ENCODE data around the gene KIAA1671.

Gene KIAA1671

GRCh38 chr22:25092119-25092518, 139.6 kb downstream of the KIAA1671 start:
- ATAC-seq (ENCODE audit: low read depth) = no peak
- Mint-ChIP-seq H3K27me3 (peaks cover 11% of the 10 kb centered on the region), H3K27ac (no peak overlapping the region)

GRCh38 chr22:25094579-25094978, 142.1 kb downstream of the KIAA1671 start:
- peaks cover 6% of the 10 kb centered on the region for H3K27me3 Mint-ChIP-seq

More at GRCh38 chr22:25092119-25092518, 139.6 kb downstream of the KIAA1671 start:
- Mint-ChIP-seq H3K36me3 (no peaks in the 10 kb centered on the region), H3K4me1 (no peaks in the 10 kb centered on the region), H3K4me3 (no peak overlapping the region), H3K9me3 (no peaks in the 10 kb centered on the region)
- DNase-seq (ENCODE audit: low spot score in 2 of 2) = no peak

GRCh38 chr22:25095869-25096268, 143.4 kb downstream of the KIAA1671 start:
- no peaks in the 10 kb centered on the region for H3K9me3 Mint-ChIP-seq
- no peak overlapping the region for H3K27ac Mint-ChIP-seq
- H3K27me3 Mint-ChIP-seq = peaks cover 3% of the 10 kb centered on the region
- no peaks in the 10 kb centered on the region for H3K4me1 Mint-ChIP-seq
- no peak for DNase-seq (ENCODE audit: low spot score in 2 of 2)
- no peak for ATAC-seq (ENCODE audit: low read depth)
- no peaks in the 10 kb centered on the region for H3K36me3 Mint-ChIP-seq
- H3K4me3 Mint-ChIP-seq = no peak overlapping the region

More at GRCh38 chr22:25094579-25094978, 142.1 kb downstream of the KIAA1671 start:
- no peak overlapping the region for H3K27ac Mint-ChIP-seq
- ATAC-seq (ENCODE audit: low read depth) (no peak), DNase-seq (ENCODE audit: low spot score in 2 of 2) (no peak)
- H3K36me3 Mint-ChIP-seq = no peaks in the 10 kb centered on the region
- H3K4me1 Mint-ChIP-seq = no peaks in the 10 kb centered on the region
- H3K4me3 Mint-ChIP-seq = no peak overlapping the region
- H3K9me3 Mint-ChIP-seq = no peaks in the 10 kb centered on the region

- Mint-ChIP-seq H3K4me1 (no peaks in the 10 kb centered on the region), H3K4me3 (no peak overlapping the region), H3K27ac (no peak overlapping the region), H3K27me3 (peaks cover 3% of the 10 kb centered on the region), H3K9me3 (no peaks in the 10 kb centered on the region), H3K36me3 (no peaks in the 10 kb centered on the region)
- ATAC-seq (ENCODE audit: low read depth) (no peak), DNase-seq (ENCODE audit: low spot score in 2 of 2) (no peak)
Observed at GRCh38 chr22:25096638-25097405, 144.3 kb downstream of the KIAA1671 start.

GRCh38 chr22:25098445-25099081, 146.0 kb downstream of the KIAA1671 start:
- Mint-ChIP-seq H3K9me3 (no peaks in the 10 kb centered on the region), H3K27ac (no peak overlapping the region), H3K4me3 (no peak overlapping the region), H3K4me1 (no peaks in the 10 kb centered on the region), H3K27me3 (no peaks in the 10 kb centered on the region), H3K36me3 (no peaks in the 10 kb centered on the region)
- DNase-seq (ENCODE audit: low spot score in 2 of 2) (no peak), ATAC-seq (ENCODE audit: low read depth) (no peak)

- H3K9me3 Mint-ChIP-seq = no peaks in the 10 kb centered on the region
- H3K27ac Mint-ChIP-seq = no peak overlapping the region
- H3K4me3 Mint-ChIP-seq = no peak overlapping the region
- no peaks in the 10 kb centered on the region for H3K4me1 Mint-ChIP-seq
- no peaks in the 10 kb centered on the region for H3K27me3 Mint-ChIP-seq
- ATAC-seq (ENCODE audit: low read depth) (no peak), DNase-seq (ENCODE audit: low spot score in 2 of 2) (no peak)
- no peaks in the 10 kb centered on the region for H3K36me3 Mint-ChIP-seq
Observed at GRCh38 chr22:25099202-25099601, 146.7 kb downstream of the KIAA1671 start.

- Mint-ChIP-seq H3K27me3 (no peaks in the 10 kb centered on the region), H3K4me3 (no peak overlapping the region), H3K27ac (no peak overlapping the region), H3K9me3 (no peaks in the 10 kb centered on the region), H3K4me1 (no peaks in the 10 kb centered on the region), H3K36me3 (no peaks in the 10 kb centered on the region)
- ATAC-seq (ENCODE audit: low read depth) (no peak), DNase-seq (ENCODE audit: low spot score in 2 of 2) (no peak)
Observed at GRCh38 chr22:25100402-25100801, 147.9 kb downstream of the KIAA1671 start.

GRCh38 chr22:25100948-25101347, 148.4 kb downstream of the KIAA1671 start:
- no peaks in the 10 kb centered on the region for H3K36me3 Mint-ChIP-seq
- no peak for ATAC-seq (ENCODE audit: low read depth)
- no peak overlapping the region for H3K4me3 Mint-ChIP-seq
- H3K27ac Mint-ChIP-seq = no peak overlapping the region
- H3K9me3 Mint-ChIP-seq = no peaks in the 10 kb centered on the region
- H3K4me1 Mint-ChIP-seq = no peaks in the 10 kb centered on the region
- no peak for DNase-seq (ENCODE audit: low spot score in 2 of 2)
- H3K27me3 Mint-ChIP-seq = peaks cover 4% of the 10 kb centered on the region

- Mint-ChIP-seq H3K36me3 (no peaks in the 10 kb centered on the region), H3K27ac (no peak overlapping the region), H3K9me3 (no peaks in the 10 kb centered on the region), H3K4me3 (no peak overlapping the region), H3K4me1 (no peaks in the 10 kb centered on the region), H3K27me3 (peaks cover 7% of the 10 kb centered on the region)
- ATAC-seq (ENCODE audit: low read depth) (no peak), DNase-seq (ENCODE audit: low spot score in 2 of 2) (no peak)
Observed at GRCh38 chr22:25101501-25101900, 149.0 kb downstream of the KIAA1671 start.

- ATAC-seq (ENCODE audit: low read depth) (no peak), DNase-seq (ENCODE audit: low spot score in 2 of 2) (no peak)
- Mint-ChIP-seq H3K27me3 (peaks cover 7% of the 10 kb centered on the region), H3K9me3 (no peaks in the 10 kb centered on the region), H3K27ac (no peak overlapping the region), H3K36me3 (no peaks in the 10 kb centered on the region), H3K4me1 (no peaks in the 10 kb centered on the region), H3K4me3 (no peak overlapping the region)
Observed at GRCh38 chr22:25101986-25102385, 149.5 kb downstream of the KIAA1671 start.

GRCh38 chr22:25102722-25103121, 150.2 kb downstream of the KIAA1671 start:
- Mint-ChIP-seq H3K36me3 (no peaks in the 10 kb centered on the region), H3K9me3 (no peaks in the 10 kb centered on the region), H3K27me3 (peaks cover 7% of the 10 kb centered on the region), H3K4me3 (no peak overlapping the region), H3K4me1 (no peaks in the 10 kb centered on the region), H3K27ac (no peak overlapping the region)
- DNase-seq (ENCODE audit: low spot score in 2 of 2) = no peak
- ATAC-seq (ENCODE audit: low read depth) = no peak

GRCh38 chr22:25104367-25104766, 151.9 kb downstream of the KIAA1671 start:
- Mint-ChIP-seq H3K9me3 (no peaks in the 10 kb centered on the region), H3K36me3 (no peaks in the 10 kb centered on the region), H3K4me1 (no peaks in the 10 kb centered on the region), H3K27me3 (peaks cover 7% of the 10 kb centered on the region), H3K4me3 (no peak overlapping the region), H3K27ac (no peak overlapping the region)
- no peak for DNase-seq (ENCODE audit: low spot score in 2 of 2)
- ATAC-seq (ENCODE audit: low read depth) = no peak

- H3K27ac Mint-ChIP-seq = no peak overlapping the region
- DNase-seq (ENCODE audit: low spot score in 2 of 2) (no peak), ATAC-seq (ENCODE audit: low read depth) (no peak)
- H3K4me3 Mint-ChIP-seq = no peak overlapping the region
- H3K27me3 Mint-ChIP-seq = peaks cover 18% of the 10 kb centered on the region
- no peaks in the 10 kb centered on the region for H3K9me3 Mint-ChIP-seq
- H3K36me3 Mint-ChIP-seq = no peaks in the 10 kb centered on the region
- peaks cover 9% of the 10 kb centered on the region for H3K4me1 Mint-ChIP-seq
Observed at GRCh38 chr22:25105817-25106650, 153.5 kb downstream of the KIAA1671 start.

All from memory B cell (primary cell).